CD14-positive monocyte (primary cell): ENCODE results near the gene CSTF3. TPM values are rescaled to one million over a fixed set of nuclear protein-coding genes. Genes with fewer than 3 reads are reported as not detected.
A peak's percentile ranks its signal among the peaks of the same experiment; 100 is the strongest.
"Not testable (repeated sequence)": the region's sequence is repeated elsewhere in the genome, so short reads cannot be mapped to it uniquely, and the experiment has no call there.

Experiments used
- DNase-seq, 3 donors: peaks; one replicate each; pipeline ENCODE4 v3.0.0-alpha.2; 2011 to 2022
- H2AFZ ChIP-seq: 2 replicates; pipeline ENCODE4 v1.6.0; 2012; ENCODE audit warnings: mild to moderate bottlenecking, low read depth, low read length, inconsistent platforms; ENCODE audit not compliant: insufficient read depth, poor library complexity, severe bottlenecking
- H3K27ac ChIP-seq, 2 donors: 1 replicate in 1 of 2; 2 replicates in 1 of 2; pipeline ENCODE4 v1.5.1; 2012 to 2013; ENCODE audit warnings: low read length in 2 of 2, control low read depth in 1 of 2, inconsistent platforms in 1 of 2, low read depth in 1 of 2, mild to moderate bottlenecking in 1 of 2
- H3K27me3 ChIP-seq, 2 donors: one replicate each; pipeline versions ENCODE4 v1.6.0 to v1.6.1; 2011 to 2013; ENCODE audit warnings: low read length in 2 of 2; ENCODE audit not compliant: control insufficient read depth in 2 of 2, insufficient read depth in 2 of 2
- H3K36me3 ChIP-seq, 2 donors: replicated peaks in 1 of 2; 1 replicate in 1 of 2; 2 replicates in 1 of 2; pipeline versions ENCODE4 v1.5.1 to v1.6.1; 2012 to 2013; ENCODE audit warnings: low read length in 2 of 2, control low read depth in 1 of 2, inconsistent platforms in 1 of 2, mild to moderate bottlenecking in 1 of 2; ENCODE audit not compliant: insufficient read depth in 2 of 2, control insufficient read depth in 1 of 2
- H3K4me1 ChIP-seq, 2 donors: 1 replicate in 1 of 2; 2 replicates in 1 of 2; pipeline versions ENCODE4 v1.5.1 to v1.6.1; 2012 to 2013; ENCODE audit warnings: low read length in 2 of 2, control low read depth in 1 of 2, inconsistent platforms in 1 of 2, mild to moderate bottlenecking in 1 of 2, moderate library complexity in 1 of 2; ENCODE audit not compliant: insufficient read depth in 2 of 2, control insufficient read depth in 1 of 2
- H3K4me2 ChIP-seq: replicated peaks from 2 replicates; pipeline ENCODE3; 2012; ENCODE audit warnings: low read length, moderate library complexity, mild to moderate bottlenecking; ENCODE audit not compliant: poor library complexity, severe bottlenecking; ENCODE audit errors: extremely low read depth
- H3K4me3 ChIP-seq, 3 experiments: fragments of 200-600 bp in 1 of 3; sonication (generic) in 1 of 3; replicated peaks in 1 of 3; 1 replicate in 2 of 3; 2 replicates in 1 of 3; pipeline ENCODE4 v1.5.1; 2011 to 2013; ENCODE audit warnings: low read length in 3 of 3, mild to moderate bottlenecking in 3 of 3, control low read depth in 2 of 3, low read depth in 2 of 3, inconsistent platforms in 1 of 3, moderate library complexity in 1 of 3
- H3K79me2 ChIP-seq: 2 replicates; pipeline ENCODE4 v1.6.0; 2012; ENCODE audit warnings: mild to moderate bottlenecking, control low read depth, inconsistent platforms, low read length, moderate library complexity; ENCODE audit not compliant: insufficient read depth
- H3K9ac ChIP-seq: 2 replicates; pipeline ENCODE4 v1.6.0; 2017; ENCODE audit warnings: low read length, mild to moderate bottlenecking; ENCODE audit not compliant: insufficient read depth, poor library complexity, severe bottlenecking
- H3K9me3 ChIP-seq, 2 donors: replicated peaks in 1 of 2; 1 replicate in 1 of 2; 2 replicates in 1 of 2; pipeline versions ENCODE4 v1.5.1 to v1.6.1; 2012 to 2013; ENCODE audit warnings: low read length in 2 of 2, control low read depth in 1 of 2; ENCODE audit not compliant: control insufficient read depth in 1 of 2, insufficient read depth in 1 of 2
- H4K20me1 ChIP-seq: 2 replicates; pipeline ENCODE4 v1.6.0; 2012; ENCODE audit warnings: mild to moderate bottlenecking, low read length, control low read depth, moderate library complexity; ENCODE audit not compliant: insufficient read depth
- H3K27ac Mint-ChIP-seq, 7 donors: one replicate each; pipeline ENCODE4 v1.8.0; 2020; ENCODE audit warnings: mild to moderate bottlenecking in 7 of 7, mixed read lengths in 7 of 7, moderate library complexity in 6 of 7, inconsistent platforms in 2 of 7
- H3K27me3 Mint-ChIP-seq, 3 donors: one replicate each; pipeline ENCODE4 v1.8.0; 2021 to 2022; ENCODE audit warnings: low read depth in 3 of 3, mild to moderate bottlenecking in 3 of 3, mixed read lengths in 3 of 3, moderate library complexity in 3 of 3, inconsistent platforms in 1 of 3
- H3K36me3 Mint-ChIP-seq, 2 donors: one replicate each; pipeline ENCODE4 v1.8.0; 2020; ENCODE audit warnings: mixed read lengths in 2 of 2, inconsistent platforms in 1 of 2, mild to moderate bottlenecking in 1 of 2
- H3K4me1 Mint-ChIP-seq: one replicate; pipeline ENCODE4 v1.8.0; 2020; ENCODE audit warnings: mild to moderate bottlenecking, mixed read lengths
- H3K4me3 Mint-ChIP-seq, 2 donors: one replicate each; pipeline ENCODE4 v1.8.0; 2020; ENCODE audit warnings: mild to moderate bottlenecking in 2 of 2, mixed read lengths in 2 of 2, moderate library complexity in 1 of 2
- H3K9me3 Mint-ChIP-seq, 7 donors: one replicate each; pipeline ENCODE4 v1.8.0; 2020 to 2022; ENCODE audit warnings: mixed read lengths in 7 of 7, mild to moderate bottlenecking in 6 of 7, moderate library complexity in 6 of 7, inconsistent platforms in 2 of 7
- WGBS: methylation state at CpG from one replicate; pipeline ENCODE4 v1.1.5; 2013; ENCODE audit warnings: missing lambda C conversion rate; ENCODE audit not compliant: insufficient coverage; 5-methylcytosine and 5-hydroxymethylcytosine counted together
- intact Hi-C, 2 donors: fragments of 100-400 bp; cut with micrococcal nuclease; formaldehyde crosslinking; loops; one replicate each; pipeline versions ENCODE4 v1.15.0 to v1.15.1; 2023
- polyA plus RNA-seq, 3 donors: library from polyadenylated mRNA; depleted of rRNA in 1 of 3; unstranded in 2 of 3; stranded (reverse) in 1 of 3; fragments of 300-500 nt in 2 of 3; fragments of >200 nt in 1 of 3; fragmentation: Illumina TruSeq in 2 of 3; gene quantifications; 1 replicate in 2 of 3; 2 replicates in 1 of 3; pipeline ENCODE4 v1.2.3, GENCODE V29; 2012 to 2021
- TF ChIP-seq, protein P1 (sequence below): fragments of 200-600 bp; IDR thresholded peaks from one replicate; pipeline ENCODE4 v1.8.0; 2022; ENCODE audit warnings: antibody characterized with exemption, mild to moderate bottlenecking

The CSTF3 gene
- polyA plus RNA-seq, 3 donors = 6.9 to 12.1 (median 7.1) TPM

DNA sequence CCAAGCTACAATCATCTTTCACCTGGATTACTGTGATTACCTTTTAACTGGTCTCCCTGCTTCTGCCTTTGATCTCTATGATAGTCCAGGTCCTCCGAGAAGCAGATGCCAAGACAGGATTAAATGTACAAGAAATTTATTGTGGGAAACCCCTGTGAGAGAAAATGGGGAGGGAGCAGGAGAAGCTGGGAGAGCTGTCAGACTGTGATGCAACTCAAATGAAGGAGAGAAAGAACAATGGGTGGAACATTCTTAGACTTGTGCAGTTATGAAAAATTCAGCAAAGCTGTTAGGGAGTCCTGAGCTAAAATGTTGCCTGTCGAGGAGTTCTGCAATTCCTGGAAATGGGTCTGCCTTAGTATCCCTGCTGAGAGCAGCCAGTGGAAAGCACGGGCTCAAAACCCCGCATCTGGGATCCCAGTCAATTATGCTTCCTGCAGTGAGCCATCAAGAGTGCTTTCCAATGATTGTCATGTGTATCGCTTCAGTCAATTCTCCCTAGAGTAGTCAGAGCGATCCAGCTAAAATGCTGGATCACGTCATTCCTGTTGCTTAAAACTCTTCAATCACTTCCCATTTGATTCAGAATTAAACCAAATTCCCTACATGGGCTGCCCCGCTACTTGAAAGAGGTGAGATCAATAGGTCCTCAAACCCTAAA is 16.5 kb upstream of the CSTF3 start:
- Histone ChIP-seq H3K27ac (peak overlapping the region in 1 of 2 donors; percentile 62), H3K9me3 (no peaks in the 10 kb centered on the region), H3K79me2 (no peaks in the 10 kb centered on the region), H3K4me2 (no peak overlapping the region), H4K20me1 (no peaks in the 10 kb centered on the region), H3K9ac (no peak overlapping the region), H3K4me1 (peaks cover 23 to 31% of the 10 kb centered on the region in 2 donors), H2AFZ (no peak overlapping the region), H3K4me3 (peak overlapping the region in 1 of 3 experiments; percentile 0), H3K36me3 (no peaks in the 10 kb centered on the region), H3K27me3 (no peaks in the 10 kb centered on the region)
- WGBS = 96% methylated on average over 5 of the region's 8 CpGs
- H3K27ac Mint-ChIP-seq = peak overlapping the region in 5 of 7 donors; percentile 49 to 80 (median 62)
- H3K27me3 Mint-ChIP-seq = peaks cover 0 to 2% (median 2%) of the 10 kb centered on the region in 3 donors
- no peak for DNase-seq
- TF ChIP-seq, protein P1, sequence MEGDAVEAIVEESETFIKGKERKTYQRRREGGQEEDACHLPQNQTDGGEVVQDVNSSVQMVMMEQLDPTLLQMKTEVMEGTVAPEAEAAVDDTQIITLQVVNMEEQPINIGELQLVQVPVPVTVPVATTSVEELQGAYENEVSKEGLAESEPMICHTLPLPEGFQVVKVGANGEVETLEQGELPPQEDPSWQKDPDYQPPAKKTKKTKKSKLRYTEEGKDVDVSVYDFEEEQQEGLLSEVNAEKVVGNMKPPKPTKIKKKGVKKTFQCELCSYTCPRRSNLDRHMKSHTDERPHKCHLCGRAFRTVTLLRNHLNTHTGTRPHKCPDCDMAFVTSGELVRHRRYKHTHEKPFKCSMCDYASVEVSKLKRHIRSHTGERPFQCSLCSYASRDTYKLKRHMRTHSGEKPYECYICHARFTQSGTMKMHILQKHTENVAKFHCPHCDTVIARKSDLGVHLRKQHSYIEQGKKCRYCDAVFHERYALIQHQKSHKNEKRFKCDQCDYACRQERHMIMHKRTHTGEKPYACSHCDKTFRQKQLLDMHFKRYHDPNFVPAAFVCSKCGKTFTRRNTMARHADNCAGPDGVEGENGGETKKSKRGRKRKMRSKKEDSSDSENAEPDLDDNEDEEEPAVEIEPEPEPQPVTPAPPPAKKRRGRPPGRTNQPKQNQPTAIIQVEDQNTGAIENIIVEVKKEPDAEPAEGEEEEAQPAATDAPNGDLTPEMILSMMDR = no peak
- peaks cover 0 to 9% (median 7%) of the 10 kb centered on the region in 7 donors for H3K9me3 Mint-ChIP-seq
- no peak overlapping the region for H3K4me3 Mint-ChIP-seq
- H3K36me3 Mint-ChIP-seq = peaks cover 4 to 5% of the 10 kb centered on the region in 2 donors
- intact Hi-C loops = no loop called here
- peaks cover 35% of the 10 kb centered on the region for H3K4me1 Mint-ChIP-seq

DNA sequence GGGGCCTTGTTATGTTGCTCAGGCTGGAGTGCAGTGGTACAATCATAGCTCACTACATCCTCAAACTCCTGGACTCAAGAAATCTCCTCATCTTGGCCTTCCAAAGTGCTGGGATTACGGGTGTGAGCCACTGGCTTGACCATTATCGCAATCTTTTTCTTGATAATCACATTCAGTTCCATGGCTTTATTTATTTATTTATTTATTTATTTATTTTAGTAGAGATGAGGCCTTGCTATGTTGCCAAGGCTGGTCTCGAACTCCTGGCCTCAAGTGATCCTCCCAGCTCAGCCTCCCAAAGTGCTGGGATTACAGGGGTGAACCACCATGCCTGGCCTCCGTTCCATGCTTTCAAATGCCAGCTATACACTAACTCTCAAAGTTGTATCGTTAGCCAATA is 15.5 kb upstream of the CSTF3 start:
- H3K27ac ChIP-seq, H3K27me3 ChIP-seq, H3K4me2 ChIP-seq, H3K36me3 ChIP-seq, H3K36me3 Mint-ChIP-seq, intact Hi-C loops, H3K27me3 Mint-ChIP-seq, H3K9me3 Mint-ChIP-seq, DNase-seq, H3K4me3 ChIP-seq, H4K20me1 ChIP-seq, H3K79me2 ChIP-seq, H2AFZ ChIP-seq, H3K9ac ChIP-seq, H3K9me3 ChIP-seq, H3K27ac Mint-ChIP-seq, H3K4me3 Mint-ChIP-seq: not testable (repeated sequence)
- 100% methylated on average over 2 of the region's 5 CpGs for WGBS
- H3K4me1 Mint-ChIP-seq = peaks cover 36% of the 10 kb centered on the region
- H3K4me1 ChIP-seq = peaks cover 24 to 33% of the 10 kb centered on the region in 2 donors
